Thymus (tissue), 11 donors: ENCODE results near the gene CDH23. TPM values are rescaled to one million over a fixed set of nuclear protein-coding genes. Genes with fewer than 3 reads are reported as not detected.

Experiments
- DNase-seq, 9 donors: peaks; one replicate each; pipeline ENCODE4 v3.0.0-alpha.2; 2013; ENCODE audit warnings: low spot score in 9 of 9, low read depth in 6 of 9, missing footprints in 1 of 9
- H3K27ac ChIP-seq, 2 donors: one replicate each; pipeline ENCODE4 v1.5.1; 2013; ENCODE audit warnings: control low read depth in 1 of 2, low read depth in 1 of 2, low read length in 1 of 2, mild to moderate bottlenecking in 1 of 2, moderate library complexity in 1 of 2
- H3K27me3 ChIP-seq, 2 donors: one replicate each; pipeline ENCODE4 v1.5.1; 2013; ENCODE audit warnings: low read length in 1 of 2; ENCODE audit not compliant: control insufficient read depth in 2 of 2, insufficient read depth in 1 of 2
- H3K36me3 ChIP-seq, 2 donors: one replicate each; pipeline ENCODE4 v1.5.1; 2013; ENCODE audit warnings: low read length in 1 of 2, mild to moderate bottlenecking in 1 of 2, moderate library complexity in 1 of 2; ENCODE audit not compliant: control insufficient read depth in 2 of 2, insufficient read depth in 2 of 2
- H3K4me1 ChIP-seq, 2 donors: one replicate each; pipeline ENCODE4 v1.5.1; 2013; ENCODE audit warnings: low read length in 2 of 2; ENCODE audit not compliant: control insufficient read depth in 2 of 2, insufficient read depth in 2 of 2
- H3K4me3 ChIP-seq, 2 donors: one replicate each; pipeline ENCODE4 v1.5.1; 2013; ENCODE audit warnings: low read length in 2 of 2, control low read depth in 1 of 2, mild to moderate bottlenecking in 1 of 2
- H3K9me3 ChIP-seq, 2 donors: one replicate each; pipeline ENCODE4 v1.5.1; 2013; ENCODE audit warnings: low read length in 1 of 2, mild to moderate bottlenecking in 1 of 2; ENCODE audit not compliant: control insufficient read depth in 2 of 2, insufficient read depth in 1 of 2
- WGBS: extraction: QIAGEN DNeasy Blood & Tissue Kit; methylation state at CpG from one replicate; pipeline ENCODE4 v1.1.7; 2013; 5-methylcytosine and 5-hydroxymethylcytosine counted together
- polyA plus RNA-seq: library from polyadenylated mRNA; stranded (reverse); fragments of 200-250 nt; gene quantifications from one replicate; pipeline ENCODE4 v1.2.3, GENCODE V29; 2013
- total RNA-seq: library from RNA; stranded (reverse); fragments of 120-200 nt; gene quantifications from one replicate; pipeline ENCODE4 v1.2.4, GENCODE V29; 2013
- donor health status: healthy.

Gene CDH23
- total and polyA plus RNA-seq, 2 donors, result 9.1 TPM

GRCh38 chr10:71697938-71698709 is 301.4 kb downstream of the CDH23 start:
- WGBS, result 80% methylated on average over 7 of the region's 7 CpGs
- H3K27ac ChIP-seq, result no peak overlapping the region

GRCh38 chr10:71698737-71699136 is 302.0 kb downstream of the CDH23 start:
- H3K4me1 ChIP-seq, result peaks cover 0 to 19% of the 10 kb centered on the region in 2 donors
- no peaks in the 10 kb centered on the region for H3K27me3 ChIP-seq
- no peak overlapping the region for H3K27ac ChIP-seq
- H3K9me3 ChIP-seq, result no peaks in the 10 kb centered on the region
- DNase-seq, result no peak
- 94% methylated on average over 5 of the region's 5 CpGs for WGBS
- H3K4me3 ChIP-seq, result no peak overlapping the region
- H3K36me3 ChIP-seq, result no peaks in the 10 kb centered on the region

More at GRCh38 chr10:71697938-71698709, 301.4 kb downstream of the CDH23 start:
- Histone ChIP-seq H3K4me3 (no peak overlapping the region), H3K27me3 (no peaks in the 10 kb centered on the region), H3K4me1 (peaks cover 0 to 20% of the 10 kb centered on the region in 2 donors), H3K36me3 (no peaks in the 10 kb centered on the region), H3K9me3 (no peaks in the 10 kb centered on the region)
- no peak for DNase-seq

GRCh38 chr10:71700731-71701368 is 304.1 kb downstream of the CDH23 start:
- no peaks in the 10 kb centered on the region for H3K27me3 ChIP-seq
- no peaks in the 10 kb centered on the region for H3K9me3 ChIP-seq
- DNase-seq, result no peak
- no peak overlapping the region for H3K4me3 ChIP-seq
- 97% methylated on average over 11 of the region's 11 CpGs for WGBS
- peaks cover 0 to 3% of the 10 kb centered on the region in 2 donors for H3K4me1 ChIP-seq
- H3K36me3 ChIP-seq, result no peaks in the 10 kb centered on the region
- no peak overlapping the region for H3K27ac ChIP-seq

- no peaks in the 10 kb centered on the region for H3K36me3 ChIP-seq
- H3K4me3 ChIP-seq, result no peak overlapping the region
- no peaks in the 10 kb centered on the region for H3K9me3 ChIP-seq
- no peaks in the 10 kb centered on the region for H3K27me3 ChIP-seq
- DNase-seq, result no peak
- 92% methylated on average over 11 of the region's 11 CpGs for WGBS
- H3K27ac ChIP-seq, result no peak overlapping the region
- H3K4me1 ChIP-seq, result peaks cover 0 to 3% of the 10 kb centered on the region in 2 donors
Measured at GRCh38 chr10:71701496-71702132, 304.9 kb downstream of the CDH23 start.

GRCh38 chr10:71703577-71703976 is 306.9 kb downstream of the CDH23 start:
- Histone ChIP-seq H3K9me3 (no peaks in the 10 kb centered on the region), H3K27me3 (no peaks in the 10 kb centered on the region), H3K4me3 (no peak overlapping the region), H3K36me3 (no peaks in the 10 kb centered on the region), H3K27ac (no peak overlapping the region), H3K4me1 (peaks cover 0 to 10% of the 10 kb centered on the region in 2 donors)
- whole genome bisulfite sequencing, result 95% methylated on average over 11 of the region's 11 CpGs
- no peak for DNase-seq

- no peaks in the 10 kb centered on the region for H3K36me3 ChIP-seq
- H3K27ac ChIP-seq, result no peak overlapping the region
- no peaks in the 10 kb centered on the region for H3K9me3 ChIP-seq
- DNase-seq, result no peak
- H3K4me1 ChIP-seq, result peaks cover 0 to 10% of the 10 kb centered on the region in 2 donors
- H3K27me3 ChIP-seq, result no peaks in the 10 kb centered on the region
- no peak overlapping the region for H3K4me3 ChIP-seq
- 97% methylated on average over 18 of the region's 18 CpGs for WGBS
Measured at GRCh38 chr10:71704816-71705215, 308.1 kb downstream of the CDH23 start.

- Histone ChIP-seq H3K4me3 (no peak overlapping the region), H3K27me3 (no peaks in the 10 kb centered on the region), H3K4me1 (peaks cover 0 to 10% of the 10 kb centered on the region in 2 donors), H3K36me3 (no peaks in the 10 kb centered on the region), H3K9me3 (no peaks in the 10 kb centered on the region), H3K27ac (no peak overlapping the region)
- no peak for DNase-seq
- WGBS, result 93% methylated on average over 2 of the region's 2 CpGs
Measured at GRCh38 chr10:71705582-71705981, 308.9 kb downstream of the CDH23 start.

GRCh38 chr10:71706216-71707121 is 309.7 kb downstream of the CDH23 start:
- 97% methylated on average over 35 of the region's 35 CpGs for WGBS
- H3K27me3 ChIP-seq, result no peaks in the 10 kb centered on the region
- peaks cover 0 to 10% of the 10 kb centered on the region in 2 donors for H3K4me1 ChIP-seq
- no peak overlapping the region for H3K4me3 ChIP-seq
- no peaks in the 10 kb centered on the region for H3K36me3 ChIP-seq
- no peak for DNase-seq
- no peak overlapping the region for H3K27ac ChIP-seq
- H3K9me3 ChIP-seq, result no peaks in the 10 kb centered on the region
